ENCODE data around the gene TM9SF1. TPM values are rescaled to one million over a fixed set of nuclear protein-coding genes. Genes with fewer than 3 reads are reported as not detected.

Gene TM9SF1
- total and polyA plus RNA-seq, 2 of the 13 experiments (the other 11 are each of a cell fraction or from before 2014, with no cell fraction given): 83.2 to 110 TPM

GRCh38 chr14:24188251-24189058 is 6.8 kb downstream of the TM9SF1 start, which contains the start of gene IPO4 (continued):
- TF ChIP-seq ZNF18 (CRISPR knock-in tag; IDR thresholded peaks at IDR 0.05; ENCODE audit: insufficient replicate concordance) (peak; percentile 92), ARID2 (CRISPR knock-in tag; IDR thresholded peaks at IDR 0.05; ENCODE audit: borderline replicate concordance) (peak; percentile 100), ARNTL (CRISPR knock-in tag; IDR thresholded peaks at IDR 0.05) (peak; percentile 97), ZNF143 (CRISPR knock-in tag; IDR thresholded peaks at IDR 0.05) (peak; percentile 80), HDAC6 (IDR thresholded peaks at IDR 0.05; ENCODE audit: low read depth, low read length) (no peak), MLX (CRISPR knock-in tag; IDR thresholded peaks at IDR 0.05) (peak; percentile 92), AKAP8 (CRISPR knock-in tag; IDR thresholded peaks at IDR 0.05) (peak; percentile 96), MED8 (CRISPR knock-in tag; IDR thresholded peaks at IDR 0.05; ENCODE audit: insufficient replicate concordance) (peak; percentile 98), JUND (CRISPR knock-in tag; IDR thresholded peaks at IDR 0.05) (peak; percentile 84; the same call in 1 of the 2 replicates), HCFC1 (IDR thresholded peaks at IDR 0.05; ENCODE audit: low read depth, low read length) (peak; percentile 96), SNAPC2 (CRISPR knock-in tag; IDR thresholded peaks at IDR 0.05) (peak; percentile 99), ZNF20 (CRISPR knock-in tag; IDR thresholded peaks at IDR 0.05) (peak; percentile 98), SUZ12 (IDR thresholded peaks at IDR 0.05; ENCODE audit: low read depth, low read length) (0 out of 2 replicates have a peak, but pooled peaks have one; percentile 4), ZKSCAN1 (IDR thresholded peaks at IDR 0.05; ENCODE audit: low read length) (peak; percentile 86; the same call in 1 of the 2 replicates), REPIN1 (CRISPR knock-in tag; IDR thresholded peaks at IDR 0.05; ENCODE audit: borderline replicate concordance, low read depth) (peak; percentile 100), MXD1 (CRISPR knock-in tag; IDR thresholded peaks at IDR 0.05) (peak; percentile 100), ZNF225 (CRISPR knock-in tag; IDR thresholded peaks at IDR 0.05) (peak; percentile 99), ZNF263 (CRISPR knock-in tag; IDR thresholded peaks at IDR 0.05) (peak; percentile 74), TAF1 (CRISPR knock-in tag; IDR thresholded peaks at IDR 0.05) (peak; percentile 97), ZBTB3 (CRISPR knock-in tag; IDR thresholded peaks at IDR 0.05; ENCODE audit: borderline replicate concordance, low read depth) (peak; percentile 90), TFDP2 (CRISPR knock-in tag; IDR thresholded peaks at IDR 0.05) (peak; percentile 96), ZNF362 (CRISPR knock-in tag; IDR thresholded peaks at IDR 0.05; ENCODE audit: borderline replicate concordance) (peak; percentile 58; the same call in 1 of the 2 replicates), ZBTB38 (CRISPR knock-in tag; IDR thresholded peaks at IDR 0.05) (peak; percentile 92), FOXC1 (CRISPR knock-in tag; IDR thresholded peaks at IDR 0.05; ENCODE audit: borderline replicate concordance) (peak; percentile 99), ZNF317 (CRISPR knock-in tag; IDR thresholded peaks at IDR 0.05) (peak; percentile 96), NR3C1 (CRISPR knock-in tag; IDR thresholded peaks at IDR 0.05) (no peak)
